Mesenchymal stem cell (in vitro differentiated cells and primary cell): ENCODE measurements around the gene SPNS2.

Experiments used
- DNase-seq: peaks from one replicate; pipeline ENCODE4 v3.0.0-alpha.2; 2013
- H2AFZ ChIP-seq: one replicate; pipeline ENCODE4 v1.6.1; 2013; ENCODE audit warnings: low read depth, mild to moderate bottlenecking, control low read depth, inconsistent platforms, low read length, moderate library complexity
- H2AK5ac ChIP-seq: 2 replicates; pipeline ENCODE4 v1.6.1; 2013; ENCODE audit warnings: low read length, moderate library complexity, mild to moderate bottlenecking, inconsistent platforms; ENCODE audit not compliant: severe bottlenecking
- H2BK120ac ChIP-seq: one replicate; pipeline ENCODE4 v1.6.1; 2013; ENCODE audit warnings: low read depth, mild to moderate bottlenecking, inconsistent platforms, low read length, moderate library complexity
- H2BK12ac ChIP-seq, 2 experiments: one replicate each; pipeline ENCODE4 v1.6.1; 2013; ENCODE audit warnings: inconsistent platforms in 2 of 2, low read length in 2 of 2, mild to moderate bottlenecking in 2 of 2, moderate library complexity in 2 of 2, control low read depth in 1 of 2
- H2BK15ac ChIP-seq: one replicate; pipeline ENCODE4 v1.6.1; 2013; ENCODE audit warnings: mild to moderate bottlenecking, low read depth, inconsistent platforms; ENCODE audit not compliant: poor library complexity, severe bottlenecking
- H2BK5ac ChIP-seq: 2 replicates; pipeline ENCODE4 v1.6.1; 2013; ENCODE audit warnings: low read depth, mild to moderate bottlenecking, low read length, control low read depth, inconsistent platforms; ENCODE audit not compliant: poor library complexity, severe bottlenecking
- H3K14ac ChIP-seq, 2 experiments: one replicate each; pipeline ENCODE4 v1.6.1; 2013; ENCODE audit warnings: inconsistent platforms in 2 of 2, low read length in 2 of 2, control low read depth in 1 of 2, mild to moderate bottlenecking in 1 of 2, moderate library complexity in 1 of 2
- H3K18ac ChIP-seq, 2 experiments: one replicate each; pipeline ENCODE4 v1.6.1; 2013; ENCODE audit warnings: inconsistent platforms in 2 of 2, low read length in 2 of 2, control low read depth in 1 of 2, low read depth in 1 of 2, mild to moderate bottlenecking in 1 of 2
- H3K23ac ChIP-seq, 2 experiments: one replicate each; pipeline ENCODE4 v1.6.1; 2013; ENCODE audit warnings: inconsistent platforms in 2 of 2, low read length in 2 of 2, mild to moderate bottlenecking in 2 of 2, moderate library complexity in 2 of 2, control low read depth in 1 of 2
- H3K27ac ChIP-seq: 2 replicates; pipeline ENCODE4 v1.5.1; 2013; ENCODE audit warnings: mild to moderate bottlenecking, moderate library complexity, low read length, control low read depth, inconsistent platforms; ENCODE audit not compliant: poor library complexity, severe bottlenecking
- H3K27me3 ChIP-seq, 2 experiments: 2 replicates each; pipeline versions ENCODE4 v1.6.1 to v1.7.0; 2013; ENCODE audit warnings: low read length in 2 of 2, mild to moderate bottlenecking in 2 of 2, moderate library complexity in 2 of 2, control low read depth in 1 of 2, inconsistent platforms in 1 of 2; ENCODE audit not compliant: control insufficient read depth in 1 of 2, insufficient read depth in 1 of 2
- H3K36me3 ChIP-seq, 2 experiments: 2 replicates each; pipeline versions ENCODE4 v1.6.1 to v1.7.0; 2013; ENCODE audit warnings: low read length in 2 of 2, control low read depth in 1 of 2, inconsistent platforms in 1 of 2, low read depth in 1 of 2, mild to moderate bottlenecking in 1 of 2; ENCODE audit not compliant: insufficient read depth in 2 of 2, control insufficient read depth in 1 of 2
- H3K4ac ChIP-seq, 2 experiments: one replicate each; pipeline ENCODE4 v1.6.1; 2013; ENCODE audit warnings: inconsistent platforms in 2 of 2, low read length in 2 of 2, mild to moderate bottlenecking in 2 of 2, moderate library complexity in 2 of 2, control low read depth in 1 of 2, low read depth in 1 of 2
- H3K4me1 ChIP-seq: 2 replicates; pipeline ENCODE4 v1.6.1; 2013; ENCODE audit warnings: low read depth, low read length, control low read depth; ENCODE audit not compliant: control insufficient read depth, insufficient read depth
- H3K4me2 ChIP-seq: 2 replicates; pipeline ENCODE4 v1.6.1; 2013; ENCODE audit warnings: low read length, mild to moderate bottlenecking, inconsistent platforms; ENCODE audit not compliant: poor library complexity, severe bottlenecking
- H3K4me3 ChIP-seq, 2 experiments: 2 replicates each; pipeline versions ENCODE4 v1.5.1 to v1.7.0; 2013; ENCODE audit warnings: low read length in 2 of 2, mild to moderate bottlenecking in 2 of 2, control low read depth in 1 of 2, low read depth in 1 of 2; ENCODE audit not compliant: insufficient read depth in 1 of 2
- H3K79me1 ChIP-seq: replicated peaks from 2 replicates; pipeline ENCODE4 v1.6.1; 2013; ENCODE audit warnings: mild to moderate bottlenecking, control low read depth, low read length, inconsistent platforms; ENCODE audit not compliant: poor library complexity, severe bottlenecking
- H3K9ac ChIP-seq: 2 replicates; pipeline ENCODE4 v1.7.0; 2013; ENCODE audit warnings: mild to moderate bottlenecking, low read length, moderate library complexity
- H3K9me3 ChIP-seq: 2 replicates; pipeline ENCODE4 v1.7.0; 2013; ENCODE audit warnings: mild to moderate bottlenecking, low read length; ENCODE audit not compliant: control insufficient read depth
- H4K8ac ChIP-seq: one replicate; pipeline ENCODE4 v1.6.1; 2013; ENCODE audit warnings: inconsistent platforms, mild to moderate bottlenecking, low read length, moderate library complexity
- H4K91ac ChIP-seq: one replicate; pipeline ENCODE4 v1.6.1; 2013; ENCODE audit warnings: mild to moderate bottlenecking, low read length, inconsistent platforms
- WGBS: methylation state at CpG from one replicate; pipeline ENCODE4 v1.1.7; 2013; ENCODE audit warnings: mixed read lengths; 5-methylcytosine and 5-hydroxymethylcytosine counted together

SPNS2 gene

GRCh38 chr17:4559966-4560365, 61.3 kb downstream of the SPNS2 start:
- H3K4me3 ChIP-seq, result no peak overlapping the region
- DNase-seq, result no peak
- H2BK120ac ChIP-seq, result no peak overlapping the region
- no peak overlapping the region for H2AK5ac ChIP-seq
- no peak overlapping the region for H3K4ac ChIP-seq
- H4K91ac ChIP-seq, result no peak overlapping the region
- H2BK12ac ChIP-seq, result no peak overlapping the region
- no peak overlapping the region for H4K8ac ChIP-seq
- no peak overlapping the region for H2BK5ac ChIP-seq
- no peaks in the 10 kb centered on the region for H3K36me3 ChIP-seq
- no peak overlapping the region for H3K23ac ChIP-seq
- no peak overlapping the region for H3K4me2 ChIP-seq
- no peak overlapping the region for H2AFZ ChIP-seq
- H3K9ac ChIP-seq, result no peak overlapping the region
- H3K14ac ChIP-seq, result no peak overlapping the region
- peaks cover under 1% of the 10 kb centered on the region for H3K79me1 ChIP-seq
- no peak overlapping the region for H3K18ac ChIP-seq
- no peak overlapping the region for H2BK15ac ChIP-seq
- 93% methylated on average over 5 of the region's 5 CpGs for WGBS
- H3K27ac ChIP-seq, result no peak overlapping the region
- H3K4me1 ChIP-seq, result peaks cover 12% of the 10 kb centered on the region
- H3K9me3 ChIP-seq, result no peaks in the 10 kb centered on the region
- peaks cover 0 to 19% of the 10 kb centered on the region in 2 experiments for H3K27me3 ChIP-seq

GRCh38 chr17:4560421-4560820, 61.7 kb downstream of the SPNS2 start, which contains the start of gene GGT6:
TSS of gene GGT6 (minus strand) at chr17:4560577. CDS start at chr17:4560521, 56 bp downstream.
- Histone ChIP-seq H3K79me1 (no peaks in the 10 kb centered on the region), H3K9me3 (no peaks in the 10 kb centered on the region), H4K91ac (no peak within 1 kb of the TSS), H3K4me2 (no peak within 1 kb of the TSS), H2AK5ac (no peak within 1 kb of the TSS), H3K23ac (no peak within 1 kb of the TSS), H3K27ac (no peak within 1 kb of the TSS), H3K4ac (no peak within 1 kb of the TSS), H2BK12ac (no peak within 1 kb of the TSS), H2AFZ (no peak within 1 kb of the TSS), H4K8ac (no peak within 1 kb of the TSS), H3K36me3 (no peaks in the 10 kb centered on the region), H3K27me3 (peaks cover 0 to 19% of the 10 kb centered on the region in 2 experiments), H3K4me1 (peaks cover 12% of the 10 kb centered on the region), H3K4me3 (no peak within 1 kb of the TSS), H3K9ac (peak within 1 kb of the TSS; percentile 12), H2BK5ac (no peak within 1 kb of the TSS), H3K14ac (no peak within 1 kb of the TSS), H2BK15ac (no peak within 1 kb of the TSS), H2BK120ac (no peak within 1 kb of the TSS), H3K18ac (no peak within 1 kb of the TSS)
- no peak for DNase-seq
- 91% methylated on average over 12 of the region's 12 CpGs for WGBS

DNA sequence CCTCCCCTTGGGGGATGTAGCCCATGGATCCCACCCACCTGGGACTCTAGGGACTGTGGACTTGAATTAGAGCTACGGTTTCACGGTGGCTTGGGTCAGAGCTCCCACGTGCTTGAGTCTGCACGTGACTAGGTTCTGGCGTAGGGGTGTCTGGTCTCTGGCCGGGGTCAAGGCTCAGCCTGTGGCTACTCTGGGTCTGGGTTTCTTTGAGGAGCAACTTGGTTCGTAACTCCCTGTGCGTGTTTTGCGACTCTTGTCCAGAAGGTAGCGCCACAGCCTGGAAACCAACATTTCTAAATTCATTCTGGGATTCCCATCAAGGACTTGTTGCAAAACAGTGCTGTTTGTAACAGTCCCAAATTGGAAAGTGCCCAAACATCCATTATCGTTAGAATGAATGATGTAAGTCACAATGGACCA, 62.2 kb downstream of the SPNS2 start:
- H3K4me2 ChIP-seq, result no peak overlapping the region
- no peaks in the 10 kb centered on the region for H3K79me1 ChIP-seq
- H3K23ac ChIP-seq, result no peak overlapping the region
- no peak overlapping the region for H2BK120ac ChIP-seq
- H3K27ac ChIP-seq, result no peak overlapping the region
- H3K9ac ChIP-seq, result peak overlapping the region; percentile 12
- DNase-seq, result no peak
- no peak overlapping the region for H2BK5ac ChIP-seq
- H3K36me3 ChIP-seq, result no peaks in the 10 kb centered on the region
- H3K9me3 ChIP-seq, result no peaks in the 10 kb centered on the region
- H4K8ac ChIP-seq, result no peak overlapping the region
- H4K91ac ChIP-seq, result no peak overlapping the region
- no peak overlapping the region for H3K4me3 ChIP-seq
- H2AFZ ChIP-seq, result no peak overlapping the region
- H2BK12ac ChIP-seq, result no peak overlapping the region
- peaks cover 11% of the 10 kb centered on the region for H3K4me1 ChIP-seq
- no peak overlapping the region for H3K18ac ChIP-seq
- no peak overlapping the region for H2BK15ac ChIP-seq
- no peak overlapping the region for H3K14ac ChIP-seq
- WGBS, result 75% methylated on average over 11 of the region's 11 CpGs
- no peak overlapping the region for H3K4ac ChIP-seq
- no peak overlapping the region for H2AK5ac ChIP-seq
- peaks cover 0 to 19% of the 10 kb centered on the region in 2 experiments for H3K27me3 ChIP-seq

DNA sequence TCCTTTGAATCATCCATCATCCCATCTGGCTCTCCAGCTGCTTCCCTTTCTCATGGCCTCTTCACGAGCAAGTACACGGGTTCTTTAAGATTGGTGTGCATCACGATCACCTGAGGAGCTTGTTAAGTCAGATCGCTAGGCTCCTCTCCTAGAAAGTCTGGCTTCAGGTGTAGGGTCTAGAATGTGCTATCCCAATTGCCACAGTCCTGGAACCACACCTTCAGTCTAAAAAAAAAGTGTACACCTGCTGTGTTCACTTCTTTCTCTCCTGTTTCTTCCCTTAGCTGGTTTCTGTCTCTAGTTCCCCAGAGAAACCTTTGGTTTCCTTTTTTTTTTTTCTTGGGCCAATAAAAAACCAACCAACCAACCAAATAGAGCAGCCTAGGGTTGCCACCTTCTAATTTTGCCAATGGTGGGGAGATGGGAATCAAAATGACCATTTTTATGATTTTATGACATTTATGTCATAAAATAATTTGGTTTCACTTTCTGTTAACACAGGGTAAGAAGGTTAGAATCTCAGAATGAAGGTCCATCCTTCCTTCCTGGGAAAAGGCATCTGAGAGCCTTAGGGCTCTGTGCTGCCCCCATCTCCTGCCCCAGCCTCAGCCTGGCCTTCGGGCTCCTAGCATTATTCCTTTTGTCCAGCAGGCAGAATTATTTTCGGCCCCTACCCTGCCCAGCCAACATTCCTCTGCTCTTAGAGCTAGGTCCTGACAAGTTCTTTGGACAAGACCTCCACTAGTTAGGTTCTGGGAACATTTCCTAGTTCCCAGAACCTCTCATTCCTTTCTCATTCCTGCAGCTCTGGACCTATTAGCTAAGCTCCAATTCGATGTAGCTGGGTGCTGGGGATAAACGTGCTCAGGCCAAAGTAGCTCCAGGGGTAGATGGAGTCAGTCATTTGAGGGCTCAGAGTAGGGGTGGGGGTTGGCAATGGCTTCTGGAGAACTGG, 63.6 kb downstream of the SPNS2 start:
- H2BK5ac ChIP-seq, result no peak overlapping the region
- no peak overlapping the region for H4K91ac ChIP-seq
- H2BK120ac ChIP-seq, result no peak overlapping the region
- H3K23ac ChIP-seq, result no peak overlapping the region
- no peaks in the 10 kb centered on the region for H3K79me1 ChIP-seq
- peaks cover 8% of the 10 kb centered on the region for H3K4me1 ChIP-seq
- no peak overlapping the region for H3K27ac ChIP-seq
- peaks cover 0 to 19% of the 10 kb centered on the region in 2 experiments for H3K27me3 ChIP-seq
- no peak overlapping the region for H2BK12ac ChIP-seq
- WGBS, result 79% methylated on average over 8 of the region's 8 CpGs
- no peak overlapping the region for H2BK15ac ChIP-seq
- H2AK5ac ChIP-seq, result no peak overlapping the region
- H3K4ac ChIP-seq, result no peak overlapping the region
- no peak overlapping the region for H3K14ac ChIP-seq
- H2AFZ ChIP-seq, result no peak overlapping the region
- peak overlapping the region in 1 of 2 experiments; percentile 38 for H3K4me3 ChIP-seq
- no peaks in the 10 kb centered on the region for H3K36me3 ChIP-seq
- H3K4me2 ChIP-seq, result no peak overlapping the region
- H3K18ac ChIP-seq, result no peak overlapping the region
- H3K9me3 ChIP-seq, result no peaks in the 10 kb centered on the region
- H4K8ac ChIP-seq, result no peak overlapping the region
- peak overlapping the region; percentile 49 for H3K9ac ChIP-seq
- no peak for DNase-seq
